Hepatocyte (in vitro differentiated cells): ENCODE measurements around the gene ARF6. TPM values are rescaled to one million over a fixed set of nuclear protein-coding genes. Genes with fewer than 3 reads are reported as not detected.
A peak's percentile ranks its signal among the peaks of the same experiment; 100 is the strongest.

Source experiments
- DNase-seq: peaks from one replicate; pipeline ENCODE4 v3.0.0-alpha.2; 2016; ENCODE audit warnings: low spot score
- H2AFZ ChIP-seq: fragments of 200-600 bp; sonication (generic); 2 replicates; pipeline ENCODE4 v1.6.0; 2016; ENCODE audit warnings: antibody characterized with exemption, mild to moderate bottlenecking
- H3K27ac ChIP-seq: fragments of 200-600 bp; sonication (generic); 2 replicates; pipeline ENCODE4 v1.5.1; 2016; ENCODE audit warnings: mild to moderate bottlenecking
- H3K27me3 ChIP-seq: fragments of 200-600 bp; sonication (generic); 2 replicates; pipeline ENCODE4 v1.6.1; 2016
- H3K36me3 ChIP-seq: fragments of 200-600 bp; sonication (generic); replicated peaks from 2 replicates; pipeline ENCODE4 v1.5.1; 2016; ENCODE audit warnings: low read depth; ENCODE audit not compliant: insufficient read depth
- H3K4me1 ChIP-seq: fragments of 200-600 bp; sonication (generic); 2 replicates; pipeline ENCODE4 v1.5.1; 2016; ENCODE audit warnings: mild to moderate bottlenecking, moderate library complexity; ENCODE audit not compliant: insufficient read depth
- H3K4me2 ChIP-seq: fragments of 200-600 bp; sonication (generic); 2 replicates; pipeline ENCODE4 v1.6.0; 2016
- H3K4me3 ChIP-seq: fragments of 200-600 bp; sonication (generic); 2 replicates; pipeline ENCODE4 v1.5.1; 2016; ENCODE audit warnings: mild to moderate bottlenecking
- H3K79me2 ChIP-seq: fragments of 200-600 bp; sonication (generic); 2 replicates; pipeline ENCODE4 v1.6.0; 2017; ENCODE audit warnings: mild to moderate bottlenecking
- H3K9me2 ChIP-seq: fragments of 200-600 bp; sonication (generic); replicated peaks from 2 replicates; pipeline ENCODE4 v1.6.0; 2017; ENCODE audit warnings: mild to moderate bottlenecking; ENCODE audit not compliant: insufficient read depth
- H3K9me3 ChIP-seq: fragments of 200-600 bp; sonication (generic); 2 replicates; pipeline ENCODE4 v1.5.1; 2016; ENCODE audit warnings: low read depth, mild to moderate bottlenecking
- H4K20me1 ChIP-seq: fragments of 200-600 bp; sonication (generic); 2 replicates; pipeline ENCODE4 v1.6.0; 2016; ENCODE audit warnings: mild to moderate bottlenecking; ENCODE audit not compliant: insufficient read depth, poor library complexity, severe bottlenecking
- CTCF ChIP-seq: fragments of 200-600 bp; sonication (generic); IDR thresholded peaks from 2 replicates; pipeline ENCODE4 v1.5.1; 2016; ENCODE audit warnings: antibody characterized with exemption, mild to moderate bottlenecking; ENCODE audit not compliant: poor library complexity
- EZH2 ChIP-seq: fragments of 200-600 bp; sonication (generic); IDR thresholded peaks from 2 replicates; pipeline ENCODE4 v1.6.1; 2016; ENCODE audit warnings: antibody characterized with exemption, mild to moderate bottlenecking, borderline replicate concordance
- EZH2phosphoT487 ChIP-seq: fragments of 200-600 bp; sonication (generic); IDR thresholded peaks from one replicate; pipeline ENCODE4 v1.6.1; 2018; ENCODE audit warnings: antibody characterized with exemption, mild to moderate bottlenecking, low read depth, moderate library complexity; ENCODE audit not compliant: unreplicated experiment, severe bottlenecking
- WGBS: methylation state at CpG from one replicate; pipeline ENCODE4 v1.1.6; 2016; ENCODE audit warnings: low lambda C conversion rate; ENCODE audit errors: missing lambda C conversion rate; 5-methylcytosine and 5-hydroxymethylcytosine counted together
- polyA plus RNA-seq: library from polyadenylated mRNA; unstranded; fragments of >200 nt; fragmentation: Nextera tagmentation; extraction: Ambion mirVana; gene quantifications from 2 replicates; pipeline ENCODE4 v1.2.1, GENCODE V29; 2016
- total RNA-seq: library from RNA; depleted of rRNA; stranded (reverse); fragments of >200 nt; gene quantifications from 2 replicates; pipeline ENCODE4 v1.2.3, GENCODE V29; 2014

Gene ARF6
- total and polyA plus RNA-seq, 2 experiments from 2014 or later = 53.9 to 64.8 TPM

- no peaks in the 10 kb centered on the region for H3K27me3 ChIP-seq
- no peaks in the 10 kb centered on the region for H3K79me2 ChIP-seq
- H4K20me1 ChIP-seq = no peaks in the 10 kb centered on the region
- peak overlapping the region; percentile 57 for H3K27ac ChIP-seq
- H3K4me1 ChIP-seq = no peaks in the 10 kb centered on the region
- no peaks in the 10 kb centered on the region for H3K36me3 ChIP-seq
- no peak overlapping the region for H2AFZ ChIP-seq
- no peaks in the 10 kb centered on the region for H3K9me2 ChIP-seq
- TF ChIP-seq EZH2 (no peak), EZH2phosphoT487 (no peak), CTCF (peak; percentile 46)
- H3K4me3 ChIP-seq = no peak overlapping the region
- no peak overlapping the region for H3K4me2 ChIP-seq
- DNase-seq = peak; percentile 54
- WGBS = 76% methylated on average over 8 of the region's 8 CpGs
- no peaks in the 10 kb centered on the region for H3K9me3 ChIP-seq
Measured at GRCh38 chr14:49879646-49880204, 13.2 kb upstream of the ARF6 start.

GRCh38 chr14:49880267-49881064 lies 12.4 kb upstream of the ARF6 start:
- DNase-seq = peak; percentile 30
- H2AFZ ChIP-seq = no peak overlapping the region

GRCh38 chr14:49881350-49882001 lies 11.4 kb upstream of the ARF6 start:
- WGBS = 80% methylated on average over 4 of the region's 4 CpGs
- DNase-seq = no peak
- no peaks in the 10 kb centered on the region for H3K9me2 ChIP-seq
- no peaks in the 10 kb centered on the region for H3K79me2 ChIP-seq
- no peaks in the 10 kb centered on the region for H3K9me3 ChIP-seq
- H3K27me3 ChIP-seq = no peaks in the 10 kb centered on the region
- no peaks in the 10 kb centered on the region for H3K4me1 ChIP-seq
- H3K4me3 ChIP-seq = no peak overlapping the region
- no peak overlapping the region for H3K27ac ChIP-seq
- H4K20me1 ChIP-seq = no peaks in the 10 kb centered on the region
- no peaks in the 10 kb centered on the region for H3K36me3 ChIP-seq
- no peak for TF ChIP-seq EZH2
- no peak for TF ChIP-seq CTCF
- TF ChIP-seq EZH2phosphoT487 = no peak
- no peak overlapping the region for H2AFZ ChIP-seq
- no peak overlapping the region for H3K4me2 ChIP-seq

More at GRCh38 chr14:49880267-49881064, 12.4 kb upstream of the ARF6 start:
- H3K4me1 ChIP-seq = no peaks in the 10 kb centered on the region
- TF ChIP-seq EZH2 (no peak), EZH2phosphoT487 (no peak), CTCF (no peak)
- H3K4me3 ChIP-seq = no peak overlapping the region
- no peaks in the 10 kb centered on the region for H3K79me2 ChIP-seq
- no peak overlapping the region for H3K4me2 ChIP-seq
- no peaks in the 10 kb centered on the region for H4K20me1 ChIP-seq
- no peaks in the 10 kb centered on the region for H3K9me3 ChIP-seq
- peak overlapping the region; percentile 57 for H3K27ac ChIP-seq
- H3K9me2 ChIP-seq = no peaks in the 10 kb centered on the region
- H3K36me3 ChIP-seq = no peaks in the 10 kb centered on the region
- no peaks in the 10 kb centered on the region for H3K27me3 ChIP-seq
- WGBS = 68% methylated on average over 9 of the region's 9 CpGs
